Sigmoid colon (tissue), 7 donors: ENCODE measurements around the gene CCDC149. TPM values are rescaled to one million over a fixed set of nuclear protein-coding genes. Genes with fewer than 3 reads are reported as not detected.

Experiments used
- DNase-seq: peaks from one replicate; pipeline ENCODE4 v3.0.0-alpha.2; 2019
- H3K27ac ChIP-seq, 4 donors: fragments of 200-600 bp; sonication (generic); one replicate each; pipeline ENCODE4 v1.5.1; 2016 to 2019; ENCODE audit warnings: mild to moderate bottlenecking in 1 of 4
- H3K27me3 ChIP-seq, 3 donors: fragments of 200-600 bp; sonication (generic); one replicate each; pipeline ENCODE4 v1.5.1; 2019; ENCODE audit warnings: mild to moderate bottlenecking in 1 of 3
- H3K36me3 ChIP-seq, 4 donors: fragments of 200-600 bp; sonication (generic); one replicate each; pipeline ENCODE4 v1.5.1; 2016 to 2019
- H3K4me1 ChIP-seq, 4 donors: fragments of 200-600 bp; sonication (generic); one replicate each; pipeline ENCODE4 v1.5.1; 2017 to 2019
- H3K4me3 ChIP-seq, 4 donors: fragments of 200-600 bp; sonication (generic); one replicate each; pipeline ENCODE4 v1.5.1; 2017 to 2019; ENCODE audit warnings: mild to moderate bottlenecking in 2 of 4, moderate library complexity in 1 of 4
- H3K9me3 ChIP-seq, 4 donors: fragments of 200-600 bp in 3 of 4; sonication (generic) in 3 of 4; one replicate each; pipeline versions ENCODE4 v1.5.1 to v1.6.1; 2013 to 2019
- CTCF ChIP-seq, 4 experiments: fragments of 450-650 bp in 3 of 4; fragments of 200-600 bp in 1 of 4; IDR thresholded peaks; one replicate each; pipeline ENCODE4 v1.5.1; 2016 to 2019; ENCODE audit warnings: antibody characterized with exemption in 4 of 4, mild to moderate bottlenecking in 3 of 4, moderate library complexity in 2 of 4
- EP300 ChIP-seq, 4 donors: sonication (generic); formaldehyde crosslinking; IDR thresholded peaks; one replicate each; pipeline ENCODE4 v1.6.1; 2017; ENCODE audit warnings: antibody characterized with exemption in 4 of 4
- POLR2A ChIP-seq, 2 donors: fragments of 450-650 bp; IDR thresholded peaks; one replicate each; pipeline ENCODE4 v1.6.1; 2016; ENCODE audit warnings: antibody characterized with exemption in 2 of 2, mild to moderate bottlenecking in 2 of 2, moderate library complexity in 2 of 2
- POLR2AphosphoS5 ChIP-seq, 4 donors: sonication (generic); formaldehyde crosslinking; IDR thresholded peaks; one replicate each; pipeline ENCODE4 v1.6.1; 2017; ENCODE audit warnings: antibody characterized with exemption in 4 of 4
- WGBS, 2 donors: extraction: QIAGEN DNeasy Blood & Tissue Kit; methylation state at CpG; one replicate each; pipeline ENCODE4 v1.1.7; 2013; 5-methylcytosine and 5-hydroxymethylcytosine counted together
- intact Hi-C: fragments of 100-400 bp; cut with DNase I; formaldehyde crosslinking; loops from one replicate; pipeline ENCODE4 v1.15.1; 2023
- polyA plus RNA-seq, 3 donors: library from polyadenylated mRNA; stranded (reverse); fragments of 200-250 nt; gene quantifications; one replicate each; pipeline ENCODE4 v1.2.3, GENCODE V29; 2013
- total RNA-seq, 4 donors: library from RNA; depleted of rRNA; stranded (reverse); fragments of >200 nt; gene quantifications; one replicate each; pipeline ENCODE4 v1.1.0, GENCODE V29; 2016
- donor health status: healthy with polysubstance abuse.
- donor health status: Bipolar disorder and iron deficiency.
- donor health status: healthy.

Gene CCDC149
- total and polyA plus RNA-seq, 7 donors: 5.8 to 21.3 (median 11.8) TPM

GRCh38 chr4:24794480-24794879 lies 118.4 kb downstream of the CCDC149 start:
- Histone ChIP-seq H3K9me3 (no peaks in the 10 kb centered on the region), H3K36me3 (no peaks in the 10 kb centered on the region), H3K27ac (peak overlapping the region; percentile 80 to 89 (median 86)), H3K4me3 (peak overlapping the region in 3 of 4 donors; percentile 31 to 47 (median 43)), H3K4me1 (peaks cover 0 to 36% (median 25%) of the 10 kb centered on the region in 4 donors), H3K27me3 (peaks cover 0 to 3% (median 0%) of the 10 kb centered on the region in 3 donors)
- 73 to 77% methylated on average over 10 of the region's 10 CpGs for WGBS, 2 donors
- intact Hi-C loops: loop anchor here (10.0 kb wide), 2 partner anchors 320 to 440 kb away; partner anchors contain the start of gene PI4K2B
- no peak for TF ChIP-seq POLR2A (IDR thresholded peaks at IDR 0.05)
- peak; percentile 36 to 85 (median 50) for TF ChIP-seq POLR2AphosphoS5 (IDR thresholded peaks at IDR 0.05)
- TF ChIP-seq EP300 (IDR thresholded peaks at IDR 0.05): peak in 2 of 4 donors; percentile 47 to 95
- DNase-seq: peak; percentile 77

- Histone ChIP-seq H3K27me3 (no peaks in the 10 kb centered on the region), H3K36me3 (no peaks in the 10 kb centered on the region), H3K9me3 (no peaks in the 10 kb centered on the region), H3K4me1 (peaks cover 0 to 33% (median 24%) of the 10 kb centered on the region in 4 donors), H3K4me3 (peak overlapping the region in 1 of 4 donors; percentile 47), H3K27ac (peak overlapping the region; percentile 80 to 89 (median 86))
- 71 to 81% methylated on average over 4 of the region's 4 CpGs for WGBS, 2 donors
- no peak for TF ChIP-seq POLR2AphosphoS5 (IDR thresholded peaks at IDR 0.05)
- DNase-seq: no peak
- intact Hi-C loops: loop anchor here (10.0 kb wide), 2 partner anchors 319 to 441 kb away; partner anchors contain the start of gene PI4K2B
Measured at GRCh38 chr4:24794051-24794450, 118.8 kb downstream of the CCDC149 start.

GRCh38 chr4:24793219-24794005 lies 119.4 kb downstream of the CCDC149 start:
- Histone ChIP-seq H3K4me1 (peaks cover 0 to 33% (median 24%) of the 10 kb centered on the region in 4 donors), H3K36me3 (no peaks in the 10 kb centered on the region), H3K27ac (peak overlapping the region; percentile 80 to 89 (median 86)), H3K4me3 (no peak overlapping the region), H3K27me3 (no peaks in the 10 kb centered on the region), H3K9me3 (no peaks in the 10 kb centered on the region)
- WGBS, 2 donors: 75 to 78% methylated on average over 8 of the region's 8 CpGs
- intact Hi-C loops: loop anchor here (10.0 kb wide), 2 partner anchors 319 to 441 kb away; partner anchors contain the start of gene PI4K2B
- no peak for DNase-seq
- no peak for TF ChIP-seq EP300 (IDR thresholded peaks at IDR 0.05)
- no peak for TF ChIP-seq POLR2A (IDR thresholded peaks at IDR 0.05)
- peak in 2 of 4 experiments; percentile 13 to 23 for TF ChIP-seq CTCF (IDR thresholded peaks at IDR 0.05)
- TF ChIP-seq POLR2AphosphoS5 (IDR thresholded peaks at IDR 0.05): no peak

GRCh38 chr4:24792552-24792951 lies 120.3 kb downstream of the CCDC149 start:
- no peak for TF ChIP-seq EP300 (IDR thresholded peaks at IDR 0.05)
- no peak for TF ChIP-seq CTCF (IDR thresholded peaks at IDR 0.05)
- TF ChIP-seq POLR2A (IDR thresholded peaks at IDR 0.05): no peak
- no peak for TF ChIP-seq POLR2AphosphoS5 (IDR thresholded peaks at IDR 0.05)
- Histone ChIP-seq H3K9me3 (no peaks in the 10 kb centered on the region), H3K36me3 (no peaks in the 10 kb centered on the region), H3K27me3 (no peaks in the 10 kb centered on the region), H3K4me1 (peaks cover 0 to 31% (median 24%) of the 10 kb centered on the region in 4 donors), H3K27ac (no peak overlapping the region), H3K4me3 (no peak overlapping the region)
- WGBS, 2 donors: 14 to 59% methylated on average over 4 of the region's 4 CpGs
- intact Hi-C loops: loop anchor here (10.0 kb wide), 2 partner anchors 318 to 442 kb away; partner anchors contain the start of gene PI4K2B
- no peak for DNase-seq

- no peaks in the 10 kb centered on the region for H3K36me3 ChIP-seq
- peaks cover 0 to 24% (median 20%) of the 10 kb centered on the region in 4 donors for H3K4me1 ChIP-seq
- no peak for DNase-seq
- no peak overlapping the region for H3K27ac ChIP-seq
- H3K4me3 ChIP-seq: no peak overlapping the region
- no peaks in the 10 kb centered on the region for H3K27me3 ChIP-seq
- TF ChIP-seq POLR2AphosphoS5 (IDR thresholded peaks at IDR 0.05) (no peak), CTCF (IDR thresholded peaks at IDR 0.05) (no peak), POLR2A (IDR thresholded peaks at IDR 0.05) (no peak), EP300 (IDR thresholded peaks at IDR 0.05) (no peak)
- no peaks in the 10 kb centered on the region for H3K9me3 ChIP-seq
- intact Hi-C loops: loop anchor here (10.0 kb wide), 2 partner anchors 316 to 444 kb away; partner anchors contain the start of gene PI4K2B
Measured at GRCh38 chr4:24791043-24791442, 121.8 kb downstream of the CCDC149 start.
